ENCODE measurements around the gene OVCA2. TPM values are rescaled to one million over a fixed set of nuclear protein-coding genes. Genes with fewer than 3 reads are reported as not detected.

OVCA2 gene
- total and polyA plus RNA-seq, 2 experiments from 2014 or later: 49.2 to 72.5 TPM

- no peak overlapping the region for H2AFZ ChIP-seq
- 89% methylated on average over 20 of the region's 20 CpGs for WGBS (ENCODE audit: low lambda C conversion rate, missing lambda C conversion rate)
- H3K9me3 ChIP-seq (ENCODE audit: low read depth): no peaks in the 10 kb centered on the region
- peaks cover 36% of the 10 kb centered on the region for H3K27me3 ChIP-seq
- H3K36me3 ChIP-seq (replicated peaks; ENCODE audit: insufficient read depth, low read depth): no peaks in the 10 kb centered on the region
- no peaks in the 10 kb centered on the region for H4K20me1 ChIP-seq (ENCODE audit: insufficient read depth, poor library complexity, severe bottlenecking)
- H3K27ac ChIP-seq: no peak overlapping the region
- no peak for DNase-seq (ENCODE audit: low spot score)
- peaks cover 6% of the 10 kb centered on the region for H3K4me1 ChIP-seq (ENCODE audit: insufficient read depth)
- no peak overlapping the region for H3K4me3 ChIP-seq
- no peak for TF ChIP-seq CTCF (IDR thresholded peaks at IDR 0.05; ENCODE audit: poor library complexity)
- TF ChIP-seq EZH2 (IDR thresholded peaks at IDR 0.05; ENCODE audit: borderline replicate concordance): no peak
- no peak for TF ChIP-seq EZH2phosphoT487 (IDR thresholded peaks at IDR 0.05; ENCODE audit: low read depth, severe bottlenecking, unreplicated experiment)
- no peak overlapping the region for H3K4me2 ChIP-seq
- H3K79me2 ChIP-seq: no peaks in the 10 kb centered on the region
- H3K9me2 ChIP-seq (replicated peaks; ENCODE audit: insufficient read depth): no peaks in the 10 kb centered on the region
Observed at GRCh38 chr17:2016494-2016893, 25.3 kb upstream of the OVCA2 start.

GRCh38 chr17:2017274-2017941 is 24.4 kb upstream of the OVCA2 start:
- no peaks in the 10 kb centered on the region for H4K20me1 ChIP-seq (ENCODE audit: insufficient read depth, poor library complexity, severe bottlenecking)
- H3K4me2 ChIP-seq: no peak overlapping the region
- no peaks in the 10 kb centered on the region for H3K79me2 ChIP-seq
- no peaks in the 10 kb centered on the region for H3K9me3 ChIP-seq (ENCODE audit: low read depth)
- H3K27me3 ChIP-seq: peaks cover 38% of the 10 kb centered on the region
- 92% methylated on average over 19 of the region's 19 CpGs for WGBS (ENCODE audit: low lambda C conversion rate, missing lambda C conversion rate)
- no peak for DNase-seq (ENCODE audit: low spot score)
- TF ChIP-seq CTCF (IDR thresholded peaks at IDR 0.05; ENCODE audit: poor library complexity): no peak
- TF ChIP-seq EZH2phosphoT487 (IDR thresholded peaks at IDR 0.05; ENCODE audit: low read depth, severe bottlenecking, unreplicated experiment): no peak
- H3K36me3 ChIP-seq (replicated peaks; ENCODE audit: insufficient read depth, low read depth): no peaks in the 10 kb centered on the region
- H2AFZ ChIP-seq: no peak overlapping the region
- H3K27ac ChIP-seq: no peak overlapping the region
- H3K9me2 ChIP-seq (replicated peaks; ENCODE audit: insufficient read depth): no peaks in the 10 kb centered on the region
- no peak overlapping the region for H3K4me3 ChIP-seq
- H3K4me1 ChIP-seq (ENCODE audit: insufficient read depth): no peaks in the 10 kb centered on the region

- Histone ChIP-seq H3K4me3 (no peak overlapping the region), H4K20me1 (ENCODE audit: insufficient read depth, poor library complexity, severe bottlenecking) (no peaks in the 10 kb centered on the region), H3K27me3 (peaks cover 51% of the 10 kb centered on the region), H3K79me2 (no peaks in the 10 kb centered on the region), H3K36me3 (replicated peaks; ENCODE audit: insufficient read depth, low read depth) (no peaks in the 10 kb centered on the region), H3K27ac (no peak overlapping the region), H2AFZ (no peak overlapping the region), H3K9me3 (ENCODE audit: low read depth) (no peaks in the 10 kb centered on the region), H3K4me2 (no peak overlapping the region), H3K4me1 (ENCODE audit: insufficient read depth) (peaks cover 2% of the 10 kb centered on the region), H3K9me2 (replicated peaks; ENCODE audit: insufficient read depth) (no peaks in the 10 kb centered on the region)
- no peak for DNase-seq (ENCODE audit: low spot score)
- 78% methylated on average over 23 of the region's 24 CpGs for WGBS (ENCODE audit: low lambda C conversion rate, missing lambda C conversion rate)
- TF ChIP-seq CTCF (IDR thresholded peaks at IDR 0.05; ENCODE audit: poor library complexity) (no peak), EZH2 (IDR thresholded peaks at IDR 0.05; ENCODE audit: borderline replicate concordance) (no peak), EZH2phosphoT487 (IDR thresholded peaks at IDR 0.05; ENCODE audit: low read depth, severe bottlenecking, unreplicated experiment) (no peak)
Observed at GRCh38 chr17:2018716-2019510, 22.9 kb upstream of the OVCA2 start.

Measured in hepatocyte (in vitro differentiated cells).